GM13977 (cell line): ENCODE data around the gene SYNGR3.

Experiments
- DNase-seq: peaks from one replicate; pipeline ENCODE4 v3.0.0; 2012; ENCODE audit warnings: low spot score
- in situ Hi-C: fragments of 300-500 bp; cut with MboI; formaldehyde crosslinking; loops from one replicate; pipeline ENCODE4 v1.12.0; 2022; ENCODE audit warnings: low sequenced_read_pairs, low pct_unique_long_range_greater_than_20kb, mixed read lengths, inconsistent platforms; ENCODE audit not compliant: unreplicated experiment
- TF ChIP-seq, protein P1 (sequence below): IDR thresholded peaks from 2 replicates; pipeline ENCODE4 v1.5.1; 2012; ENCODE audit warnings: mild to moderate bottlenecking, control low read depth; ENCODE audit not compliant: insufficient read depth; ENCODE audit errors: extremely low read depth, missing control alignments

SYNGR3 gene

DNA sequence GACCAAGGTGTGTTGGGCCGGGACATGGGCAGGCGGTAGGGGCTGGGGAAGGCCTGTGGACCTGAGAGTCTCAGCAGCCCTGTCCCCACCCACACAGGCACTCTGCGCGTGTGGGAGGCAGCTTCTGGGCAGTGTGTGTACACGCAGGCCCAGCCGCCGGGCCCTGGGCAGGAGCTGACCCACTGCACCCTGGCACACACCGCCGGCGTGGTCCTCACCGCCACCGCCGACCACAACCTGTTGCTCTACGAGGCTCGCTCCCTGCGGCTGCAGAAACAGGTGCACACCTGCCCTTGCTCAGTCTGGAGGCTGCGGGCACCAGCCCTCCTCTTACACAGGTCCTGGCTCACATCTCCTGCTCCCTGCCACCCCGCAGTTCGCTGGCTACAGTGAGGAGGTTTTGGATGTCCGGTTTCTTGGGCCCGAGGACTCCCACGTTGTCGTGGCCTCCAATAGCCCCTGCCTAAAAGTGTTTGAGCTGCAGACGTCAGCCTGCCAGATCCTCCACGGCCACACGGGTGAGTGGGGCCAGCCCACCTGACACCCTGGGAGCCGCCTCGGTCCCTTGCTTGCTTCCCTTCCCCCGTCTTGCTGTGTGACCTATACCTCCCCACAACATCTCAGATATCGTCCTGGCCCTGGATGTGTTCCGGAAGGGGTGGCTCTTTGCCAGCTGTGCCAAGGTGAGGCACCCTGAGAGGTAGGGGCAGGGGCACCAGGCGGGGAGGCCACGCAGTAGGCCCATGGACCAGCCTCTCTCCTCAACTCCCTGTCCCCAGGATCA, 14.1 kb upstream of the SYNGR3 start:
- in situ Hi-C loops, result no loop called here
- TF ChIP-seq, protein P1, sequence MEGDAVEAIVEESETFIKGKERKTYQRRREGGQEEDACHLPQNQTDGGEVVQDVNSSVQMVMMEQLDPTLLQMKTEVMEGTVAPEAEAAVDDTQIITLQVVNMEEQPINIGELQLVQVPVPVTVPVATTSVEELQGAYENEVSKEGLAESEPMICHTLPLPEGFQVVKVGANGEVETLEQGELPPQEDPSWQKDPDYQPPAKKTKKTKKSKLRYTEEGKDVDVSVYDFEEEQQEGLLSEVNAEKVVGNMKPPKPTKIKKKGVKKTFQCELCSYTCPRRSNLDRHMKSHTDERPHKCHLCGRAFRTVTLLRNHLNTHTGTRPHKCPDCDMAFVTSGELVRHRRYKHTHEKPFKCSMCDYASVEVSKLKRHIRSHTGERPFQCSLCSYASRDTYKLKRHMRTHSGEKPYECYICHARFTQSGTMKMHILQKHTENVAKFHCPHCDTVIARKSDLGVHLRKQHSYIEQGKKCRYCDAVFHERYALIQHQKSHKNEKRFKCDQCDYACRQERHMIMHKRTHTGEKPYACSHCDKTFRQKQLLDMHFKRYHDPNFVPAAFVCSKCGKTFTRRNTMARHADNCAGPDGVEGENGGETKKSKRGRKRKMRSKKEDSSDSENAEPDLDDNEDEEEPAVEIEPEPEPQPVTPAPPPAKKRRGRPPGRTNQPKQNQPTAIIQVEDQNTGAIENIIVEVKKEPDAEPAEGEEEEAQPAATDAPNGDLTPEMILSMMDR, result no peak
- no peak for DNase-seq

DNA sequence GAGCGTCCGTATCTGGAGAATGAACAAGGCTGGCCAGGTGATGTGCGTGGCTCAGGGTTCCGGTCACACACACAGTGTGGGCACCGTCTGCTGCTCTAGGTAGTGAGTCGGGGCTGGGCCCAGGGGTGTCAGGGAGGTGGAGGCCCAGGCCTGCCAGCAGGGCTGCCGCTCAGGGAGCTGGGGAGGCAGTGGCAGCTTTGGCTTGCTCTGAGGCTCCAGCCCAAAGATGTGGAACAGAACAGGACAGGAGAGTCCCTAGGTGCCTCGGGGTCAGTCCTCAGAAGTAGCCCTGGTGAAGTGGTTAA, 13.6 kb upstream of the SYNGR3 start:
- TF ChIP-seq, protein P1, result no peak
- in situ Hi-C loops, result no loop called here
- no peak for DNase-seq

DNA sequence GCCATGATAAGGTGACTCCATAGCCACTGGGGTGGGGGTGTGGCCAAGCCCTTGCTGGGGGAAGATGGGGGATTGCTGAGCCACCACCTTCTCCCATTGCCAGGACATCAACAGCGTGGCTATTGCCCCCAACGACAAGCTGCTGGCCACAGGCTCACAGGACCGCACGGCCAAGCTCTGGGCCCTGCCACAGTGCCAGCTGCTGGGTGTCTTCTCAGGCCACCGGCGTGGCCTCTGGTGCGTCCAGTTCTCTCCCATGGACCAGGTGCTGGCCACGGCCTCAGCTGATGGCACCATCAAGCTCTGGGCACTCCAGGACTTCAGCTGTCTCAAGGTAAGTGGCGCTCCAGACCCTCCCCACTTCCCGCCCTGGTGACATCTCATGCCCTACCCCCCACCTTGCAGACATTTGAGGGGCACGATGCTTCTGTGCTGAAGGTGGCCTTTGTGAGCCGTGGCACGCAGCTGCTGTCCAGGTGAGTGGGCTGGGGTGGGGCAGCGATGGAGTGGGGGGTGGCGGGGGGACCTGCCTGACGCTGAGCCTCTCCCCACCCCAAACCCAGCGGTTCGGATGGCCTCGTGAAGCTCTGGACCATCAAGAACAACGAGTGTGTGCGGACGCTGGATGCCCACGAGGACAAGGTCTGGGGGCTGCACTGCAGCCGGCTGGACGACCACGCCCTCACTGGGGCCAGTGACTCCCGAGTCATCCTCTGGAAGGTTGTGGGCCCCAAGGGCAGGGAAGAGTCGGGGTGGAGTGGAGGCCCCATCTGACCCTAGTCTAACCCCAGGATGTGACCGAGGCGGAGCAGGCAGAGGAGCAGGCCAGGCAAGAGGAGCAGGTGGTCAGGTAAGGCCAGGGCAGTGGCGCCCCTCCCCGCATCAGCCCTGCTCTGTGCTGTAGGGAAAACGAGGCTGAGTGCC, 12.6 kb upstream of the SYNGR3 start:
- TF ChIP-seq, protein P1, result no peak
- DNase-seq, result no peak
- in situ Hi-C loops, result no loop called here

DNA sequence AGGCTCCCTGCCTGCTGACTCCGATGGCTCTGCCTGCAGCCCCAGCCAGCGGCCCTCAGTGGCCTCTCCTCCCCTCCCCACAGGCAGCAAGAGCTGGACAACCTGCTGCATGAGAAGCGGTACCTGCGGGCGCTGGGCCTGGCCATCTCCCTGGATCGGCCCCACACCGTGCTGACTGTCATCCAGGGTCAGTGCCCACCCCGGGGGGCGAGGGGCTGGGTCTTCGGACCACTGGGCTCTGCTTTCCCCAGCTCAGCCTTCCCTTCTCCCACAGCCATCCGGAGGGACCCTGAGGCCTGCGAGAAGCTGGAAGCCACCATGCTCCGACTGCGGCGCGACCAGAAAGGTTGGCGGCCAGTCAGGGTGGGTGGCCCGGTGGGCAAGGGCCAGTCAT, 11.9 kb upstream of the SYNGR3 start:
- no peak for DNase-seq
- TF ChIP-seq, protein P1, result no peak
- in situ Hi-C loops, result no loop called here

DNA sequence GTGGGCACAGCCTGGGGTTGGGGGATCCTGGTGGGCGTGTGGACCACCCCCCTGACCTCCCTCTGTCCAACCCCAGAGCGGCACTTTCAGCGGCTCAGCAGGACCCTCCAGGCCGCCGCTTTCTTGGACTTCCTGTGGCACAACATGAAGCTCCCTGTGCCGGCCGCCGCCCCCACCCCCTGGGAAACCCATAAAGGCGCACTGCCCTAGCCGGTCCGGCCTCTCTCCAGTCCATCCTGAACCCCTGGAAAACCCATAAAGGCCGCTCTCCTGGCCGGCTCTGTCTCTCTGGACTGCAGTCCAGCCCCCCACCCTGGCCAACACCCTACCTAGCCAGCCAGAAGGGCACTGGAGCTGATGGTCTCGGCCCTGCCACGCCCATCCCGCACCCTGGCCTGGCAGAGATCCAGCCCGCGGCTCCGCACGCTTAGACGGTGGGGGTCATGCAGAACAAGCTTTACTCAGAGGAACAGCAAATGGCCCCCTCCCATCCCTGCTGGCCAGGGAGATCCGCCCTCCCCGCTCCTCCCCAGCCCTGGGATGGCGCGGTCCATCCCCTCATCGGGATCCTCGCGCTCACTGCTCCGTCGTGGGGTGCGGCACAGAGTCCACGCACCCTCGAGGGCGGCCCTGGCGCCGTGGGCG, 11.2 kb upstream of the SYNGR3 start:
- TF ChIP-seq, protein P1, result no peak
- in situ Hi-C loops, result no loop called here
- no peak for DNase-seq

DNA sequence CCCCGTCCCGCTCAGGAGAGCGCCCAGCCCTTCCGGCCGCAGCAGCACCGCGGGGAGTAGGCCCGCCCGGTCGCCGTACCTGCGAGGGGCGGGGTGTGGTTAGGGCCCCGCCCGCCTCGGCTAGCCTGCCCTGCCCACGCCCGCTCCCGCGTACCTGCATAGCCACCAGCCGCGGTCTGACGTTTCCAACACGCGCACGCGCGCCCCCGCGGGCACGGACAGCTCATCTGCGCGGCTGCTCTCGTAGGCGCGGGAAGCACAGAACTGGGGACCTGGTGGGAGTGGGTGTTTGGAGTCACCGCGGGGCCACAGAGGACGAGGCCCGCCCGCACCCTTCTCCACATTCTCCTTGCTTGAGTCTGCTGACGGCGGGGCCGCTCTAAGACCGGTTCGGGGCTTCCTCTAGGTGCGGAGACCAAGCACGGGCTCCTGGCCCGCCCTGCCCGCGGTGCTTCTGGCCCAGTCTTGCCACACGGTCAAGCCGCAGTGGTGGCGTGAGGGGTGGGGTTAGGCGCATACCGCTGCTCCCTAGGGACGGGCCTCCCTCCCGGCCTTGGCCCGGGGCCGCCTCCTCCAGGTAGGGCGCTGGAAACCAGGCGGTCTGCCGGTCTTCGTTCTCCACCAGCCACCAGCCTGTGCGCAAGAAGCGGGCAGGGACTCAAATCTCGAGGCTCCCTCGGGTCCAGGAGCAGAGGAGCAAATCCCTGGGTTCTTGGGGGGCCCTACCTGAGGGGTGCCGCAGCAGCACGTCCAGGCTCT, 10.3 kb upstream of the SYNGR3 start:
- DNase-seq, result no peak
- TF ChIP-seq, protein P1, result no peak
- in situ Hi-C loops, result no loop called here
